ENCODE results near the gene PI16. TPM values are rescaled to one million over a fixed set of nuclear protein-coding genes. Genes with fewer than 3 reads are reported as not detected.

Gene PI16
- total and polyA plus RNA-seq, 2 donors (not counting 1 experiment from before 2014, with no cell fraction given): 1.4 to 7.4 TPM

DNA sequence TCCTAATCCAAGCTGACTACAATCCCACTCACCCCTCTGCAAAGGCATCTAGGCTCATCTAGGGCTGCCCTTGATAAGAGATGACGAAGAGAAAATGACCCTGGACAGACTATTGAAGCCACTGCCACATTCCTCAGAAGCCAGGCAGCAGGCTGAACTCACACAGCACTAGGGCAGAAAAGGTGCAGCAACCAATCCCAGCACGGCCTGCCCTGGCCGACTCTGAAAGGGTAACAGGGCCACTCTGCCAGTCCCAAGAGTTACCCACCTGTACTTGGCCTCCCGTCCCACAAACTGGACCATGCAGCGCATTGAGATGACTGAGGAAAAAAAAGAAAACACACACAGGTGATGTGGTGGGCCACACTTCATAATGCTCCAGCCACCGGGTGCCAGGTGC, 22.4 kb downstream of the PI16 start:
- DNase-seq (no peak), ATAC-seq (ENCODE audit: low read depth) (no peak)
- 100% methylated on average over 6 of the region's 6 CpGs for WGBS (ENCODE audit: insufficient coverage)
- ChIA-PET POLR2A (interaction anchor here (0.5 to 1.4 kb wide), 3 partner anchors 23 to 52 kb away, joined by 3 to 18 read pairs (median 4); no protein-coding TSS in a partner anchor), CTCF (interaction anchor here (0.6 to 9.7 kb wide), 16 partner anchors 9 to 445 kb away, joined by 3 to 223 read pairs (median 6); partner anchors contain the start of gene MTCH1)
- Mint-ChIP-seq H3K27me3 (no peaks in the 10 kb centered on the region), H3K4me1 (peaks cover 31% of the 10 kb centered on the region), H3K4me3 (no peak overlapping the region), H3K27ac (no peak overlapping the region), H3K9me3 (ENCODE audit: insufficient read depth) (no peaks in the 10 kb centered on the region)
- Histone ChIP-seq H3K36me3 (replicated peaks in 1 of 2; ENCODE audit: control extremely low read depth in 1 of 2, control insufficient read depth in 1 of 2, extremely low read depth in 1 of 2, insufficient read depth in 2 of 2, low read length in 1 of 2) (peaks cover 2 to 87% of the 10 kb centered on the region in 2 experiments), H3K4me2 (replicated peaks; ENCODE audit: low read depth, low read length, poor library complexity, severe bottlenecking) (no peak overlapping the region), H3K9me3 (ENCODE audit: control extremely low read depth in 1 of 3, control insufficient read depth in 2 of 3, insufficient read depth in 1 of 3, low read length in 2 of 3) (no peaks in the 10 kb centered on the region), H3K4me3 (ENCODE audit: control extremely low read depth in 1 of 5, extremely low read depth in 1 of 5, insufficient read depth in 1 of 5, low read depth in 2 of 5, low read length in 4 of 5) (no peak overlapping the region), H3K27ac (ENCODE audit: low read length in 2 of 2) (no peak overlapping the region), H3K4me1 (ENCODE audit: control insufficient read depth in 2 of 2, insufficient read depth in 2 of 2, low read length in 2 of 2) (no peaks in the 10 kb centered on the region), H3K79me2 (ENCODE audit: control insufficient read depth, insufficient read depth, low read length) (peaks cover 41% of the 10 kb centered on the region), H3K27me3 (replicated peaks in 1 of 4; ENCODE audit: control extremely low read depth in 1 of 4, control insufficient read depth in 3 of 4, insufficient read depth in 4 of 4, low read length in 3 of 4) (no peaks in the 10 kb centered on the region), H2AFZ (ENCODE audit: insufficient read depth, low read depth, low read length, poor library complexity, severe bottlenecking) (no peak overlapping the region), H3K9ac (ENCODE audit: low read length) (no peak overlapping the region), H4K20me1 (ENCODE audit: control insufficient read depth, insufficient read depth, low read length, poor library complexity, severe bottlenecking) (peaks cover 67% of the 10 kb centered on the region)
- intact Hi-C loops (cut with micrococcal nuclease): loop anchor here (1.0 kb wide), 3 partner anchors 30 to 233 kb away; no protein-coding TSS in a partner anchor
- TF ChIP-seq, protein P1, sequence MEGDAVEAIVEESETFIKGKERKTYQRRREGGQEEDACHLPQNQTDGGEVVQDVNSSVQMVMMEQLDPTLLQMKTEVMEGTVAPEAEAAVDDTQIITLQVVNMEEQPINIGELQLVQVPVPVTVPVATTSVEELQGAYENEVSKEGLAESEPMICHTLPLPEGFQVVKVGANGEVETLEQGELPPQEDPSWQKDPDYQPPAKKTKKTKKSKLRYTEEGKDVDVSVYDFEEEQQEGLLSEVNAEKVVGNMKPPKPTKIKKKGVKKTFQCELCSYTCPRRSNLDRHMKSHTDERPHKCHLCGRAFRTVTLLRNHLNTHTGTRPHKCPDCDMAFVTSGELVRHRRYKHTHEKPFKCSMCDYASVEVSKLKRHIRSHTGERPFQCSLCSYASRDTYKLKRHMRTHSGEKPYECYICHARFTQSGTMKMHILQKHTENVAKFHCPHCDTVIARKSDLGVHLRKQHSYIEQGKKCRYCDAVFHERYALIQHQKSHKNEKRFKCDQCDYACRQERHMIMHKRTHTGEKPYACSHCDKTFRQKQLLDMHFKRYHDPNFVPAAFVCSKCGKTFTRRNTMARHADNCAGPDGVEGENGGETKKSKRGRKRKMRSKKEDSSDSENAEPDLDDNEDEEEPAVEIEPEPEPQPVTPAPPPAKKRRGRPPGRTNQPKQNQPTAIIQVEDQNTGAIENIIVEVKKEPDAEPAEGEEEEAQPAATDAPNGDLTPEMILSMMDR (IDR thresholded peaks at IDR 0.05): no peak
- TF ChIP-seq EZH2 (IDR thresholded peaks at IDR 0.05; ENCODE audit: borderline replicate concordance, insufficient read depth, low read depth, low read length, poor library complexity, severe bottlenecking): no peak

DNA sequence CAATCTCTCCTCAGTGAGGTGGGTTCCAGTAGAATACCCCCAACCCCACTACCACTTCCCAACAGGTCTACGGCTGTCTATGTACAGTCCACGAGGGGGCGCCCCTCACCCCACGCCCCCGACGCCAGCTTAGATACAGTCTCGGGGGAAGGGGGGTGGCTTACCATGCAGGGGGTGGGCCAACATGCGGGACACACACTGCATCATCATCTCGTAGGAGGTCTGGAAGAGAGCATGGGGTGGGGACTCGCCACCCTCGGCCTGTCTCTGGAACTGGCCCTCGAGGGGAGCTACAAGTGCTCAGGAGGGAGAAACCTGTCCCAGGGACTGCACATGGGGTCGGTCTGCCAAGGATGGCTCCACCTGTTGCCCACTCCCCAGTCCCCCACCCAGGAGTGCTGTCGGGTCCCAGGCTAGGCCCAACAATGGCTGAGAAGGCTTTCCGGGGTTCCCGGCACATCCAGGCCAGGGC, 23.0 kb downstream of the PI16 start:
- no peak for TF ChIP-seq EZH2 (IDR thresholded peaks at IDR 0.05; ENCODE audit: borderline replicate concordance, insufficient read depth, low read depth, low read length, poor library complexity, severe bottlenecking)
- TF ChIP-seq, protein P1 (IDR thresholded peaks at IDR 0.05): peak; percentile 72
- H3K79me2 ChIP-seq (ENCODE audit: control insufficient read depth, insufficient read depth, low read length): peaks cover 45% of the 10 kb centered on the region
- no peak overlapping the region for H2AFZ ChIP-seq (ENCODE audit: insufficient read depth, low read depth, low read length, poor library complexity, severe bottlenecking)
- H3K4me3 Mint-ChIP-seq: no peak overlapping the region
- H3K9ac ChIP-seq (ENCODE audit: low read length): no peak overlapping the region
- H3K27me3 Mint-ChIP-seq: no peaks in the 10 kb centered on the region
- H4K20me1 ChIP-seq (ENCODE audit: control insufficient read depth, insufficient read depth, low read length, poor library complexity, severe bottlenecking): peaks cover 71% of the 10 kb centered on the region
- H3K27me3 ChIP-seq (replicated peaks in 1 of 4; ENCODE audit: control extremely low read depth in 1 of 4, control insufficient read depth in 3 of 4, insufficient read depth in 4 of 4, low read length in 3 of 4): no peaks in the 10 kb centered on the region
- no peak overlapping the region for H3K4me3 ChIP-seq (ENCODE audit: control extremely low read depth in 1 of 5, extremely low read depth in 1 of 5, insufficient read depth in 1 of 5, low read depth in 2 of 5, low read length in 4 of 5)
- ChIA-PET CTCF (interaction anchor here (0.5 to 9.7 kb wide), 28 partner anchors 9 to 335 kb away, joined by 3 to 223 read pairs (median 5); partner anchors contain the start of genes C6orf89, MTCH1, PI16 and PPIL1), POLR2A (interaction anchor here (0.6 to 1.4 kb wide), 4 partner anchors 40 to 211 kb away, joined by 3 to 18 read pairs (median 4); no protein-coding TSS in a partner anchor)
- no peak overlapping the region for H3K27ac ChIP-seq (ENCODE audit: low read length in 2 of 2)
- 92% methylated on average over 10 of the region's 16 CpGs for WGBS (ENCODE audit: insufficient coverage)
- no peaks in the 10 kb centered on the region for H3K9me3 Mint-ChIP-seq (ENCODE audit: insufficient read depth)
- peaks cover 34% of the 10 kb centered on the region for H3K4me1 Mint-ChIP-seq
- ATAC-seq (ENCODE audit: low read depth): peak; percentile 75
- peak; percentile 69 for DNase-seq
- intact Hi-C loops (cut with micrococcal nuclease): loop anchor here (1.0 kb wide), 3 partner anchors 30 to 233 kb away; no protein-coding TSS in a partner anchor
- H3K4me2 ChIP-seq (replicated peaks; ENCODE audit: low read depth, low read length, poor library complexity, severe bottlenecking): no peak overlapping the region
- no peaks in the 10 kb centered on the region for H3K4me1 ChIP-seq (ENCODE audit: control insufficient read depth in 2 of 2, insufficient read depth in 2 of 2, low read length in 2 of 2)
- H3K36me3 ChIP-seq (replicated peaks in 1 of 2; ENCODE audit: control extremely low read depth in 1 of 2, control insufficient read depth in 1 of 2, extremely low read depth in 1 of 2, insufficient read depth in 2 of 2, low read length in 1 of 2): peaks cover under 1 to 83% of the 10 kb centered on the region in 2 experiments
- no peaks in the 10 kb centered on the region for H3K9me3 ChIP-seq (ENCODE audit: control extremely low read depth in 1 of 3, control insufficient read depth in 2 of 3, insufficient read depth in 1 of 3, low read length in 2 of 3)
- H3K27ac Mint-ChIP-seq: no peak overlapping the region

Measured in B cell (primary cell).